Stimulated activated CD8-positive, alpha-beta memory T cell treated with anti-CD3 and anti-CD28 coated beads, Interleukin-12 subunit alpha, Interleukin-12 subunit beta, amount 100 ng/mL, for 1 hour (primary cell): Measurements from ENCODE around the gene STK32A.

Experiments used
- DNase-seq: peaks from one replicate; pipeline ENCODE4 v3.0.0-alpha.2; 2020; ENCODE audit warnings: low read depth

STK32A gene

GRCh38 chr5:147391781-147392180 is 157.0 kb downstream of the STK32A start:
- DNase-seq: no peak

- DNase-seq: no peak
Measured at GRCh38 chr5:147393874-147394672, 159.2 kb downstream of the STK32A start.

- no peak for DNase-seq
Measured at GRCh38 chr5:147396070-147396823, 161.4 kb downstream of the STK32A start.

- no peak for DNase-seq
Measured at GRCh38 chr5:147397616-147398015, 162.8 kb downstream of the STK32A start.

- DNase-seq: no peak
Measured at GRCh38 chr5:147398860-147399259, 164.0 kb downstream of the STK32A start.

GRCh38 chr5:147400126-147400809 is 165.4 kb downstream of the STK32A start:
- DNase-seq: no peak

GRCh38 chr5:147400881-147401280 is 166.1 kb downstream of the STK32A start:
- no peak for DNase-seq

- no peak for DNase-seq
Measured at GRCh38 chr5:147403651-147404640, 169.1 kb downstream of the STK32A start.

- DNase-seq: no peak
Measured at GRCh38 chr5:147404706-147405105, 169.9 kb downstream of the STK32A start.

GRCh38 chr5:147406636-147407035 is 171.8 kb downstream of the STK32A start:
- no peak for DNase-seq

GRCh38 chr5:147407094-147407681 is 172.4 kb downstream of the STK32A start:
- no peak for DNase-seq

- DNase-seq: no peak
Measured at GRCh38 chr5:147408980-147409379, 174.2 kb downstream of the STK32A start.

GRCh38 chr5:147410496-147411358 is 175.9 kb downstream of the STK32A start:
- DNase-seq: no peak

- no peak for DNase-seq
Measured at GRCh38 chr5:147411359-147412319, 176.8 kb downstream of the STK32A start.

GRCh38 chr5:147412561-147412960 is 177.7 kb downstream of the STK32A start:
- DNase-seq: no peak

- DNase-seq: no peak
Measured at GRCh38 chr5:147413266-147413665, 178.4 kb downstream of the STK32A start.

GRCh38 chr5:147415651-147416050 is 180.8 kb downstream of the STK32A start:
- no peak for DNase-seq

- no peak for DNase-seq
Measured at GRCh38 chr5:147417135-147417813, 182.4 kb downstream of the STK32A start.
